Activated CD4-positive, alpha-beta T cell treated with anti-CD3 and anti-CD28 coated beads for 36 hours (primary cell): ENCODE data around the gene TMEM132D. TPM values are rescaled to one million over a fixed set of nuclear protein-coding genes. Genes with fewer than 3 reads are reported as not detected.

ENCODE experiments used
- ATAC-seq: fragments of 200-7000 bp; cut with Tn5 transposase; one replicate; pipeline ENCODE4 v1.10.0; 2021; ENCODE audit warnings: mild to moderate bottlenecking, moderate library complexity
- CTCF ChIA-PET: fragments of 350-600 bp; sonication (Branson Sonifier 250); formaldehyde crosslinking; loops from one replicate; lab custom pipeline; 2021; ENCODE audit warnings: antibody characterized with exemption; lab: Charles Lee
- POLR2A ChIA-PET: fragments of 350-600 bp; sonication (Branson Sonifier 250); formaldehyde crosslinking; loops from one replicate; lab custom pipeline; 2021; ENCODE audit warnings: antibody characterized with exemption, inconsistent platforms; lab: Charles Lee
- DNase-seq: peaks from one replicate; pipeline ENCODE4 v3.0.0-alpha.2; 2020
- H3K27ac Mint-ChIP-seq: one replicate; pipeline ENCODE4 v1.8.0; 2021; ENCODE audit warnings: mixed read lengths
- H3K27me3 Mint-ChIP-seq: one replicate; pipeline ENCODE4 v1.8.0; 2021; ENCODE audit warnings: mixed read lengths
- H3K36me3 Mint-ChIP-seq: one replicate; pipeline ENCODE4 v1.8.0; 2021; ENCODE audit warnings: low read depth, mixed read lengths
- H3K4me1 Mint-ChIP-seq: one replicate; pipeline ENCODE4 v1.8.0; 2021; ENCODE audit warnings: mixed read lengths
- H3K4me3 Mint-ChIP-seq: one replicate; pipeline ENCODE4 v1.8.0; 2021; ENCODE audit warnings: mild to moderate bottlenecking, moderate library complexity, mixed read lengths
- H3K9me3 Mint-ChIP-seq: one replicate; pipeline ENCODE4 v1.8.0; 2021; ENCODE audit warnings: low read depth, mixed read lengths
- intact Hi-C, 2 experiments: fragments of 100-400 bp; cut with DNase I in 1 of 2; cut with micrococcal nuclease in 1 of 2; formaldehyde crosslinking; loops; one replicate each; pipeline versions ENCODE4 v1.14.2 to v1.15.1; 2022 to 2024; cut with DNase I, micrococcal nuclease
- total RNA-seq, 2 experiments: library from RNA; stranded (reverse); gene quantifications; one replicate each; pipeline ENCODE4 v1.2.3, GENCODE V29; 2021

TMEM132D gene
- total RNA-seq, 2 experiments from 2014 or later = not detected

GRCh38 chr12:129844662-129845220 lies 59.1 kb downstream of the TMEM132D start:
- Mint-ChIP-seq H3K4me1 (no peaks in the 10 kb centered on the region), H3K9me3 (no peaks in the 10 kb centered on the region), H3K27me3 (no peaks in the 10 kb centered on the region), H3K36me3 (no peaks in the 10 kb centered on the region), H3K4me3 (no peak overlapping the region), H3K27ac (no peak overlapping the region)
- CTCF ChIA-PET = no interaction called here
- POLR2A ChIA-PET = no interaction called here
- intact Hi-C loops = no loop called here
- DNase-seq = no peak
- no peak for ATAC-seq

GRCh38 chr12:129841251-129841650 lies 62.6 kb downstream of the TMEM132D start:
- intact Hi-C loops = no loop called here
- H3K4me1 Mint-ChIP-seq = no peaks in the 10 kb centered on the region
- no peak overlapping the region for H3K4me3 Mint-ChIP-seq
- ATAC-seq (no peak), DNase-seq (no peak)
- H3K9me3 Mint-ChIP-seq = no peaks in the 10 kb centered on the region
- ChIA-PET POLR2A (no interaction called here), CTCF (interaction anchor here (0.6 kb wide), 1 partner anchor 1642 kb away, joined by 4 read pairs; no protein-coding TSS in a partner anchor)
- no peak overlapping the region for H3K27ac Mint-ChIP-seq
- H3K36me3 Mint-ChIP-seq = no peaks in the 10 kb centered on the region
- H3K27me3 Mint-ChIP-seq = no peaks in the 10 kb centered on the region

GRCh38 chr12:129840145-129840884 lies 63.5 kb downstream of the TMEM132D start:
- no peak overlapping the region for H3K27ac Mint-ChIP-seq
- POLR2A ChIA-PET = no interaction called here
- intact Hi-C loops = no loop called here
- H3K27me3 Mint-ChIP-seq = no peaks in the 10 kb centered on the region
- CTCF ChIA-PET = interaction anchor here (0.6 kb wide), 1 partner anchor 1448 kb away, joined by 3 read pairs; no protein-coding TSS in a partner anchor
- H3K4me1 Mint-ChIP-seq = no peaks in the 10 kb centered on the region
- DNase-seq (no peak), ATAC-seq (no peak)
- H3K36me3 Mint-ChIP-seq = no peaks in the 10 kb centered on the region
- H3K4me3 Mint-ChIP-seq = no peak overlapping the region
- H3K9me3 Mint-ChIP-seq = no peaks in the 10 kb centered on the region

GRCh38 chr12:129839679-129840078 lies 64.1 kb downstream of the TMEM132D start:
- intact Hi-C loops = no loop called here
- Mint-ChIP-seq H3K9me3 (no peaks in the 10 kb centered on the region), H3K27ac (no peak overlapping the region), H3K4me1 (no peaks in the 10 kb centered on the region), H3K27me3 (no peaks in the 10 kb centered on the region), H3K4me3 (no peak overlapping the region), H3K36me3 (no peaks in the 10 kb centered on the region)
- ChIA-PET POLR2A (no interaction called here), CTCF (interaction anchor here (0.6 kb wide), 1 partner anchor 1447 kb away, joined by 3 read pairs; no protein-coding TSS in a partner anchor)
- no peak for DNase-seq
- no peak for ATAC-seq

- CTCF ChIA-PET = no interaction called here
- no peaks in the 10 kb centered on the region for H3K4me1 Mint-ChIP-seq
- DNase-seq (no peak), ATAC-seq (no peak)
- H3K27ac Mint-ChIP-seq = no peak overlapping the region
- no peaks in the 10 kb centered on the region for H3K27me3 Mint-ChIP-seq
- intact Hi-C loops = no loop called here
- POLR2A ChIA-PET = no interaction called here
- no peak overlapping the region for H3K4me3 Mint-ChIP-seq
- no peaks in the 10 kb centered on the region for H3K36me3 Mint-ChIP-seq
- H3K9me3 Mint-ChIP-seq = no peaks in the 10 kb centered on the region
Observed at GRCh38 chr12:129831294-129831693, 72.5 kb downstream of the TMEM132D start.

GRCh38 chr12:129830796-129831195 lies 73.0 kb downstream of the TMEM132D start:
- intact Hi-C loops = no loop called here
- ChIA-PET CTCF (no interaction called here), POLR2A (no interaction called here)
- no peaks in the 10 kb centered on the region for H3K9me3 Mint-ChIP-seq
- H3K27ac Mint-ChIP-seq = no peak overlapping the region
- H3K36me3 Mint-ChIP-seq = no peaks in the 10 kb centered on the region
- no peaks in the 10 kb centered on the region for H3K27me3 Mint-ChIP-seq
- DNase-seq (no peak), ATAC-seq (no peak)
- H3K4me3 Mint-ChIP-seq = no peak overlapping the region
- no peaks in the 10 kb centered on the region for H3K4me1 Mint-ChIP-seq

GRCh38 chr12:129827866-129828384 lies 75.9 kb downstream of the TMEM132D start:
- no peak overlapping the region for H3K27ac Mint-ChIP-seq
- ChIA-PET POLR2A (no interaction called here), CTCF (no interaction called here)
- intact Hi-C loops = no loop called here
- H3K36me3 Mint-ChIP-seq = no peaks in the 10 kb centered on the region
- no peaks in the 10 kb centered on the region for H3K9me3 Mint-ChIP-seq
- no peak for ATAC-seq
- H3K27me3 Mint-ChIP-seq = no peaks in the 10 kb centered on the region
- DNase-seq = no peak
- H3K4me1 Mint-ChIP-seq = no peaks in the 10 kb centered on the region
- no peak overlapping the region for H3K4me3 Mint-ChIP-seq

GRCh38 chr12:129827102-129827865 lies 76.5 kb downstream of the TMEM132D start:
- H3K9me3 Mint-ChIP-seq = no peaks in the 10 kb centered on the region
- POLR2A ChIA-PET = no interaction called here
- no peaks in the 10 kb centered on the region for H3K4me1 Mint-ChIP-seq
- intact Hi-C loops = no loop called here
- ATAC-seq = no peak
- H3K27ac Mint-ChIP-seq = no peak overlapping the region
- DNase-seq = no peak
- CTCF ChIA-PET = no interaction called here
- no peaks in the 10 kb centered on the region for H3K27me3 Mint-ChIP-seq
- no peaks in the 10 kb centered on the region for H3K36me3 Mint-ChIP-seq
- no peak overlapping the region for H3K4me3 Mint-ChIP-seq

GRCh38 chr12:129826273-129826672 lies 77.6 kb downstream of the TMEM132D start:
- no peak for DNase-seq
- H3K4me1 Mint-ChIP-seq = no peaks in the 10 kb centered on the region
- no peak overlapping the region for H3K4me3 Mint-ChIP-seq
- no peaks in the 10 kb centered on the region for H3K36me3 Mint-ChIP-seq
- intact Hi-C loops = no loop called here
- POLR2A ChIA-PET = no interaction called here
- ATAC-seq = no peak
- CTCF ChIA-PET = no interaction called here
- no peaks in the 10 kb centered on the region for H3K9me3 Mint-ChIP-seq
- no peak overlapping the region for H3K27ac Mint-ChIP-seq
- no peaks in the 10 kb centered on the region for H3K27me3 Mint-ChIP-seq

- H3K4me3 Mint-ChIP-seq = no peak overlapping the region
- H3K9me3 Mint-ChIP-seq = no peaks in the 10 kb centered on the region
- H3K27ac Mint-ChIP-seq = no peak overlapping the region
- ChIA-PET CTCF (no interaction called here), POLR2A (interaction anchor here (0.6 kb wide), 1 partner anchor 557 kb away, joined by 3 read pairs; no protein-coding TSS in a partner anchor)
- H3K36me3 Mint-ChIP-seq = no peaks in the 10 kb centered on the region
- ATAC-seq (no peak), DNase-seq (no peak)
- intact Hi-C loops = no loop called here
- H3K27me3 Mint-ChIP-seq = no peaks in the 10 kb centered on the region
- no peaks in the 10 kb centered on the region for H3K4me1 Mint-ChIP-seq
Observed at GRCh38 chr12:129825316-129825715, 78.5 kb downstream of the TMEM132D start.

GRCh38 chr12:129821964-129822363 lies 81.9 kb downstream of the TMEM132D start:
- CTCF ChIA-PET = no interaction called here
- intact Hi-C loops = no loop called here
- H3K4me3 Mint-ChIP-seq = no peak overlapping the region
- POLR2A ChIA-PET = no interaction called here
- H3K27ac Mint-ChIP-seq = no peak overlapping the region
- no peaks in the 10 kb centered on the region for H3K4me1 Mint-ChIP-seq
- peaks cover 2% of the 10 kb centered on the region for H3K9me3 Mint-ChIP-seq
- no peaks in the 10 kb centered on the region for H3K27me3 Mint-ChIP-seq
- DNase-seq (no peak), ATAC-seq (no peak)
- no peaks in the 10 kb centered on the region for H3K36me3 Mint-ChIP-seq
